SK-N-SH (cell line): ENCODE results near the gene CADM1. TPM values are rescaled to one million over a fixed set of nuclear protein-coding genes. Genes with fewer than 3 reads are reported as not detected.

Source experiments
- CTCF ChIA-PET: fragments of 300-600, 350-600 bp; formaldehyde crosslinking; extraction: SDS; loops from one replicate; lab custom pipeline; 2021; lab: Yijun Ruan, JAX
- POLR2A ChIA-PET: fragments of 350-600 bp; sonication (Branson Sonifier 250); formaldehyde crosslinking; extraction: SDS; loops from one replicate; lab custom pipeline; 2020; ENCODE audit warnings: antibody characterized with exemption, inconsistent platforms; lab: Yijun Ruan, JAX
- DNase-seq: peaks from one replicate; pipeline ENCODE4 v3.0.0; 2012
- H2AFZ ChIP-seq: fragments of 200-600 bp; sonication (generic); 2 replicates; pipeline ENCODE4 v1.8.1; 2016; ENCODE audit warnings: antibody characterized with exemption, mild to moderate bottlenecking, low read depth
- H3F3A ChIP-seq: fragments of 200-600 bp; sonication (generic); replicated peaks from 2 replicates; pipeline ENCODE3; 2016; ENCODE audit warnings: antibody characterized with exemption, mild to moderate bottlenecking; ENCODE audit not compliant: insufficient read depth
- H3K27ac ChIP-seq, 2 experiments: fragments of 200-500 bp in 1 of 2; fragments of 200-600 bp in 1 of 2; sonication (Bioruptor generic) in 1 of 2; sonication (generic), shearing (Covaris generic) in 1 of 2; 2 replicates each; pipeline versions ENCODE4 v1.5.1 to v1.6.1; 2014 to 2016; ENCODE audit warnings: low read depth in 2 of 2, inconsistent platforms in 1 of 2, low read length in 1 of 2, mild to moderate bottlenecking in 1 of 2, mixed read lengths in 1 of 2
- H3K27me3 ChIP-seq: fragments of 200-600 bp; sonication (generic), shearing (Covaris generic); 2 replicates; pipeline ENCODE4 v1.6.1; 2016; ENCODE audit warnings: mixed run types; ENCODE audit not compliant: insufficient read depth
- H3K36me3 ChIP-seq, 2 experiments: fragments of 200-500 bp in 1 of 2; fragments of 200-600 bp in 1 of 2; sonication (Bioruptor generic) in 1 of 2; sonication (generic) in 1 of 2; replicated peaks in 1 of 2; 2 replicates each; pipeline versions ENCODE3 to v1.5.1; 2014 to 2016; ENCODE audit warnings: low read length in 1 of 2, mild to moderate bottlenecking in 1 of 2; ENCODE audit not compliant: insufficient read depth in 2 of 2, control insufficient read depth in 1 of 2
- H3K4me1 ChIP-seq, 2 experiments: fragments of 200-500 bp in 1 of 2; fragments of 200-600 bp in 1 of 2; sonication (Bioruptor generic) in 1 of 2; sonication (generic), shearing (Covaris generic) in 1 of 2; 2 replicates each; pipeline versions ENCODE4 v1.5.1 to v1.6.1; 2014 to 2016; ENCODE audit warnings: low read depth in 1 of 2, low read length in 1 of 2, mixed run types in 1 of 2; ENCODE audit not compliant: insufficient read depth in 2 of 2, control insufficient read depth in 1 of 2
- H3K4me2 ChIP-seq: fragments of 200-600 bp; sonication (generic), shearing (Covaris generic); 2 replicates; pipeline ENCODE4 v1.6.1; 2017; ENCODE audit warnings: mixed run types
- H3K4me3 ChIP-seq, 2 experiments: fragments of 200-500 bp in 1 of 2; fragments of 200-600 bp in 1 of 2; sonication (Bioruptor generic) in 1 of 2; sonication (generic), shearing (Covaris generic) in 1 of 2; 2 replicates each; pipeline versions ENCODE4 v1.5.1 to v1.8.1; 2014 to 2016; ENCODE audit warnings: low read depth in 2 of 2, inconsistent platforms in 1 of 2, low read length in 1 of 2, mild to moderate bottlenecking in 1 of 2, mixed read lengths in 1 of 2, moderate library complexity in 1 of 2
- H3K79me2 ChIP-seq: fragments of 200-600 bp; sonication (generic); 2 replicates; pipeline ENCODE4 v1.8.1; 2017; ENCODE audit warnings: mild to moderate bottlenecking; ENCODE audit not compliant: insufficient read depth
- H3K9ac ChIP-seq: fragments of 200-600 bp; sonication (generic); 2 replicates; pipeline ENCODE4 v1.6.1; 2017; ENCODE audit warnings: mixed run types
- H3K9me2 ChIP-seq: fragments of 200-600 bp; sonication (generic); 2 replicates; pipeline ENCODE4 v1.6.1; 2017; ENCODE audit warnings: mixed run types
- H3K9me3 ChIP-seq: fragments of 200-600 bp; sonication (generic); 2 replicates; pipeline ENCODE4 v1.6.1; 2017; ENCODE audit warnings: mixed run types, mild to moderate bottlenecking, moderate library complexity
- H4K20me1 ChIP-seq: fragments of 200-600 bp; sonication (generic); 2 replicates; pipeline ENCODE4 v1.6.1; 2017; ENCODE audit warnings: mild to moderate bottlenecking, mixed run types; ENCODE audit not compliant: insufficient read depth
- CTCF ChIP-seq: fragments of 200-600 bp; sonication (generic); IDR thresholded peaks from 2 replicates; pipeline ENCODE4 v1.6.1; 2017; ENCODE audit warnings: antibody characterized with exemption, mild to moderate bottlenecking, moderate library complexity
- ELF1 ChIP-seq: IDR thresholded peaks from 2 replicates; pipeline ENCODE4 v1.4.0; 2012
- FOSL2 ChIP-seq: IDR thresholded peaks from 2 replicates; pipeline ENCODE4 v1.4.0; 2012; ENCODE audit warnings: low read depth, mild to moderate bottlenecking, moderate library complexity, borderline replicate concordance
- FOXJ3 ChIP-seq: sonication (generic); formaldehyde crosslinking; IDR thresholded peaks from 2 replicates; pipeline ENCODE4 v1.5.1; 2020; ENCODE audit warnings: mild to moderate bottlenecking, missing genetic modification reagents
- FOXM1 ChIP-seq: IDR thresholded peaks from 2 replicates; pipeline ENCODE4 v1.4.0; 2012; ENCODE audit warnings: low read depth, mild to moderate bottlenecking
- GABPA ChIP-seq: IDR thresholded peaks from 2 replicates; pipeline ENCODE4 v1.4.0; 2012; ENCODE audit warnings: low read depth, mild to moderate bottlenecking
- GATA2 ChIP-seq: sonication (generic); formaldehyde crosslinking; IDR thresholded peaks from 2 replicates; pipeline ENCODE4 v1.5.0; 2020; ENCODE audit warnings: mild to moderate bottlenecking, missing genetic modification reagents
- JUND ChIP-seq: IDR thresholded peaks from 2 replicates; pipeline ENCODE4 v1.4.0; 2012
- MXI1 ChIP-seq: IDR thresholded peaks from 2 replicates; pipeline ENCODE4 v1.6.1; 2012; ENCODE audit warnings: mild to moderate bottlenecking, low read depth, low read length, improper control_type of control experiment
- NFIC ChIP-seq: IDR thresholded peaks from 2 replicates; pipeline ENCODE4 v1.4.0; 2012; ENCODE audit warnings: borderline replicate concordance
- PBX3 ChIP-seq: IDR thresholded peaks from 2 replicates; pipeline ENCODE4; 2012
- POLR2AphosphoS5 ChIP-seq: IDR thresholded peaks from 2 replicates; pipeline ENCODE4 v1.6.1; 2012; ENCODE audit warnings: low read depth, low read length
- RAD21 ChIP-seq: IDR thresholded peaks from 2 replicates; pipeline ENCODE4 v1.6.1; 2012; ENCODE audit warnings: mild to moderate bottlenecking, low read length
- RCOR1 ChIP-seq: fragments of 150-350 bp; IDR thresholded peaks from 2 replicates; pipeline ENCODE4 v1.6.1; 2017; ENCODE audit warnings: antibody characterized with exemption, low read length
- RFX5 ChIP-seq: IDR thresholded peaks from 2 replicates; pipeline ENCODE4 v1.6.1; 2012; ENCODE audit warnings: mild to moderate bottlenecking, improper control_type of control experiment, low read length
- SMC3 ChIP-seq: IDR thresholded peaks from 2 replicates; pipeline ENCODE4 v1.6.1; 2012; ENCODE audit warnings: low read depth, low read length, improper control_type of control experiment
- TEAD4 ChIP-seq: IDR thresholded peaks from 2 replicates; pipeline ENCODE4 v1.4.0; 2012; ENCODE audit warnings: mild to moderate bottlenecking, borderline replicate concordance; ENCODE audit not compliant: insufficient read depth
- USF1 ChIP-seq: IDR thresholded peaks from 2 replicates; pipeline ENCODE4 v1.4.0; 2012; ENCODE audit warnings: low read depth, borderline replicate concordance
- USF2 ChIP-seq: fragments of 150-350 bp; IDR thresholded peaks from 2 replicates; pipeline ENCODE4 v1.6.1; 2017; ENCODE audit warnings: antibody characterized with exemption, low read length, low read depth, borderline replicate concordance
- YY1 ChIP-seq: IDR thresholded peaks from 2 replicates; pipeline ENCODE4 v1.4.0; 2012; ENCODE audit warnings: low read depth, mild to moderate bottlenecking
- ZBTB33 ChIP-seq: IDR thresholded peaks from 2 replicates; pipeline ENCODE4 v1.4.0; 2012; ENCODE audit warnings: low read depth, borderline replicate concordance
- WGBS: methylation state at CpG from one replicate; pipeline ENCODE4 v1.1.6; 2017; ENCODE audit warnings: low lambda C conversion rate; 5-methylcytosine and 5-hydroxymethylcytosine counted together
- polyA plus RNA-seq, 3 experiments: library from polyadenylated mRNA; depleted of rRNA; stranded (reverse); fragments of >200 nt; gene quantifications; 2 replicates each; pipeline ENCODE4 v1.2.3, GENCODE V29; 2012
- TF ChIP-seq, protein P1 (sequence below): fragments of 150-350 bp; IDR thresholded peaks from 2 replicates; pipeline ENCODE4 v1.6.1; 2016; ENCODE audit warnings: mild to moderate bottlenecking, low read depth, low read length

CADM1 gene
- polyA plus RNA-seq, 1 of the 3 experiments (the other 2 are of a cell fraction): 7.9 TPM

GRCh38 chr11:115123641-115124040, 380.6 kb downstream of the CADM1 start:
- Histone ChIP-seq H3K4me3 (no peak overlapping the region), H3K79me2 (no peaks in the 10 kb centered on the region), H3F3A (no peaks in the 10 kb centered on the region), H3K9me3 (no peaks in the 10 kb centered on the region), H3K36me3 (no peaks in the 10 kb centered on the region), H3K4me1 (peaks cover 0 to 24% of the 10 kb centered on the region in 2 experiments; a peak in 1 of 4 replicates), H3K4me2 (no peak overlapping the region), H3K27ac (no peak overlapping the region), H3K9ac (no peak overlapping the region), H3K27me3 (no peaks in the 10 kb centered on the region), H2AFZ (no peak overlapping the region), H4K20me1 (no peaks in the 10 kb centered on the region), H3K9me2 (no peaks in the 10 kb centered on the region)
- ChIA-PET CTCF (interaction anchor here (2.0 kb wide), 1 partner anchor 349 kb away, joined by 4 read pairs; no protein-coding TSS in a partner anchor), POLR2A (no interaction called here)
- TF ChIP-seq FOXJ3 (no peak), POLR2AphosphoS5 (no peak), GABPA (no peak), ELF1 (no peak), TEAD4 (no peak), ZBTB33 (no peak), FOXM1 (no peak), NFIC (no peak), SMC3 (no peak), PBX3 (no peak), YY1 (no peak)
- TF ChIP-seq, protein P1, sequence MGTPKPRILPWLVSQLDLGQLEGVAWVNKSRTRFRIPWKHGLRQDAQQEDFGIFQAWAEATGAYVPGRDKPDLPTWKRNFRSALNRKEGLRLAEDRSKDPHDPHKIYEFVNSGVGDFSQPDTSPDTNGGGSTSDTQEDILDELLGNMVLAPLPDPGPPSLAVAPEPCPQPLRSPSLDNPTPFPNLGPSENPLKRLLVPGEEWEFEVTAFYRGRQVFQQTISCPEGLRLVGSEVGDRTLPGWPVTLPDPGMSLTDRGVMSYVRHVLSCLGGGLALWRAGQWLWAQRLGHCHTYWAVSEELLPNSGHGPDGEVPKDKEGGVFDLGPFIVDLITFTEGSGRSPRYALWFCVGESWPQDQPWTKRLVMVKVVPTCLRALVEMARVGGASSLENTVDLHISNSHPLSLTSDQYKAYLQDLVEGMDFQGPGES: no peak
- no peak for DNase-seq
- WGBS: 35% methylated on average over 7 of the region's 7 CpGs

DNA sequence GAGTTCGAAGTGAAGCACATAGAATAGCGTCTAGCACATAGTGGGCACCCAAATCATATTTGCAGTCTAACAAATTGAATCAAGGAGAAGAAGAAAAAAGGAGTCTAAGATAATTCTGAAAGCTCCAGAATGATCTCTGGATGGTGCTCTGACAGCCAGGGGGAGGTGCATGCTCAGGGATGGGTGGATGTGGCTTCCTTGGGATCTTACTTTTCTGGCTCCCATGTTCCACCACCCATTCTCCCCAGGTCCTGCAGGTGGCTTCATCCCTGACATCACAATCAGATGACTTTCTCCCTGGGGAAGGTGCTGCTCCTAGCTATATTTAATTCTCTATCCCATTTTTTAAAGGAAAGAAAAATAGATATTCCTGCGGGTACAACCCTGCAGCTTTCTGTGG, 381.9 kb downstream of the CADM1 start:
- TF ChIP-seq FOSL2 (no peak), JUND (no peak), GATA2 (no peak), SMC3 (no peak), USF2 (no peak), USF1 (no peak), POLR2AphosphoS5 (no peak), RFX5 (no peak), NFIC (no peak), RCOR1 (no peak), ELF1 (no peak), CTCF (no peak), RAD21 (no peak), FOXM1 (no peak), MXI1 (no peak)
- no peaks in the 10 kb centered on the region for H3K9me3 ChIP-seq
- H3K9ac ChIP-seq: no peak overlapping the region
- no peak overlapping the region for H3K4me3 ChIP-seq
- WGBS: 48% methylated on average over 3 of the region's 3 CpGs
- no peaks in the 10 kb centered on the region for H3K9me2 ChIP-seq
- no peaks in the 10 kb centered on the region for H4K20me1 ChIP-seq
- no peak overlapping the region for H2AFZ ChIP-seq
- DNase-seq: no peak
- peaks cover 0 to 21% of the 10 kb centered on the region in 2 experiments; a peak in 1 of 4 replicates for H3K4me1 ChIP-seq
- CTCF ChIA-PET: interaction anchor here (1.1 to 2.0 kb wide), 2 partner anchors 133 to 348 kb away, joined by 3 to 4 read pairs; no protein-coding TSS in a partner anchor
- POLR2A ChIA-PET: no interaction called here
- H3F3A ChIP-seq: no peaks in the 10 kb centered on the region
- no peak overlapping the region for H3K27ac ChIP-seq
- no peaks in the 10 kb centered on the region for H3K27me3 ChIP-seq
- H3K36me3 ChIP-seq: no peaks in the 10 kb centered on the region
- no peak overlapping the region for H3K4me2 ChIP-seq
- no peaks in the 10 kb centered on the region for H3K79me2 ChIP-seq
